HepG2 (cell line): Measurements from ENCODE around the gene PMVK. TPM values are rescaled to one million over a fixed set of nuclear protein-coding genes. Genes with fewer than 3 reads are reported as not detected.

ENCODE experiments used
- ATAC-seq: fragments of 200-7000 bp; cut with Tn5 transposase; 3 replicates; pipeline ENCODE4 v1.9.1; 2020; ENCODE audit warnings: mild to moderate bottlenecking, moderate library complexity
- Bru-seq: library from RNA; stranded (reverse); fragments of 400-500 nt; gene quantifications from one replicate; lab custom pipeline; 2021; lab: Mats Ljungman, UMichigan
- BruChase-seq, 2 experiments: library from RNA; stranded (reverse); fragments of 400-500 nt; gene quantifications; one replicate each; lab custom pipeline; 2021; lab: Mats Ljungman, UMichigan
- BruUV-seq: library from RNA; stranded (reverse); fragments of 400-500 nt; replicated peaks from 2 replicates; lab custom pipeline; 2021; lab: Mats Ljungman, UMichigan
- CTCF ChIA-PET: fragments of 300-600 bp; formaldehyde crosslinking; extraction: SDS; loops from one replicate; lab custom pipeline; 2021; ENCODE audit warnings: low total read pairs, inconsistent platforms, low intra/inter-chr PET ratio; lab: Yijun Ruan, JAX
- POLR2A ChIA-PET: fragments of 350-600 bp; sonication (Branson Sonifier 250); formaldehyde crosslinking; loops from one replicate; lab custom pipeline; 2020; ENCODE audit warnings: antibody characterized with exemption, inconsistent platforms; lab: Yijun Ruan, JAX
- DNase-seq: peaks from one replicate; pipeline ENCODE4 v3.0.0-alpha.2; 2015; ENCODE audit warnings: low spot score
- FAIRE-seq: peaks from 3 replicates; lab custom pipeline; 2011; peaks lifted over from hg19 to GRCh38; lab: Jason Lieb, UNC
- H2AFZ ChIP-seq: one replicate; pipeline ENCODE4 v1.6.1; 2011; ENCODE audit warnings: low read length, inconsistent platforms
- H3K27ac ChIP-seq: fragments of 300-600 bp; 3 replicates; pipeline ENCODE4 v1.8.0; 2011; ENCODE audit warnings: mixed run types, mild to moderate bottlenecking, mixed read lengths, low read length, inconsistent platforms; ENCODE audit not compliant: insufficient read depth; ENCODE audit errors: extremely low read length
- H3K27me3 ChIP-seq, 2 experiments: fragments of 200-600 bp in 1 of 2; 2 replicates in 1 of 2; 3 replicates in 1 of 2; pipeline versions ENCODE4 v1.6.0 to v1.8.0; 2011; ENCODE audit warnings: low read length in 2 of 2, mild to moderate bottlenecking in 2 of 2, moderate library complexity in 2 of 2, inconsistent platforms in 1 of 2; ENCODE audit not compliant: insufficient read depth in 2 of 2, control insufficient read depth in 1 of 2
- H3K36me3 ChIP-seq, 2 experiments: fragments of 200-600 bp in 1 of 2; replicated peaks in 1 of 2; 2 replicates in 1 of 2; 3 replicates in 1 of 2; pipeline versions ENCODE4 v1.5.1 to v1.8.0; 2011; ENCODE audit warnings: low read length in 2 of 2, inconsistent platforms in 1 of 2; ENCODE audit not compliant: insufficient read depth in 2 of 2, control insufficient read depth in 1 of 2
- H3K4me1 ChIP-seq: 2 replicates; pipeline ENCODE4 v1.5.1; 2012; ENCODE audit warnings: low read length, inconsistent platforms; ENCODE audit not compliant: insufficient read depth
- H3K4me2 ChIP-seq: 2 replicates; pipeline ENCODE4 v1.6.0; 2011; ENCODE audit warnings: low read depth, low read length, inconsistent platforms
- H3K4me3 ChIP-seq, 3 experiments: fragments of 200-600 bp in 1 of 3; sonication (generic), shearing (Covaris generic) in 1 of 3; replicated peaks in 1 of 3; 2 replicates each; pipeline ENCODE4 v1.5.1; 2011 to 2016; ENCODE audit warnings: low read length in 3 of 3, inconsistent platforms in 2 of 3, low read depth in 2 of 3, mild to moderate bottlenecking in 2 of 3, control low read depth in 1 of 3, mixed read lengths in 1 of 3; ENCODE audit not compliant: insufficient read depth in 1 of 3
- H3K79me2 ChIP-seq: one replicate; pipeline ENCODE4 v1.6.1; 2011; ENCODE audit warnings: low read length, inconsistent platforms; ENCODE audit not compliant: insufficient read depth
- H3K9ac ChIP-seq: 2 replicates; pipeline ENCODE4 v1.6.0; 2011; ENCODE audit warnings: mild to moderate bottlenecking, low read depth, low read length, inconsistent platforms; ENCODE audit not compliant: insufficient read depth
- H3K9me3 ChIP-seq: 2 replicates; pipeline ENCODE4 v1.5.1; 2012; ENCODE audit warnings: mild to moderate bottlenecking, low read length
- H4K20me1 ChIP-seq: 2 replicates; pipeline ENCODE4 v1.6.0; 2011; ENCODE audit warnings: inconsistent platforms, mild to moderate bottlenecking, low read length, moderate library complexity; ENCODE audit not compliant: insufficient read depth
- KLF11 ChIP-seq: IDR thresholded peaks from 2 replicates; pipeline ENCODE4 v1.6.1; 2016; ENCODE audit warnings: missing compliant biosample characterization
- PAF1 ChIP-seq: IDR thresholded peaks from 2 replicates; pipeline ENCODE4 v1.6.1; 2016; ENCODE audit warnings: missing genetic modification reagents, missing compliant biosample characterization
- ZNF501 ChIP-seq: sonication (generic); formaldehyde crosslinking; IDR thresholded peaks from 2 replicates; pipeline ENCODE4 v1.5.1; 2020; ENCODE audit warnings: mild to moderate bottlenecking, moderate library complexity, missing genetic modification reagents
- WGBS: methylation state at CpG from one replicate; pipeline ENCODE4 v1.1.6; 2017; ENCODE audit warnings: low lambda C conversion rate; 5-methylcytosine and 5-hydroxymethylcytosine counted together
- in situ Hi-C: cut with HindIII; loops from 2 replicates; pipeline ENCODE4 v1.10.0; 2017; ENCODE audit warnings: low pct_unique_long_range_greater_than_20kb; ENCODE audit not compliant: extremely low pct_ligation_motif_present
- intact Hi-C: fragments of 100-400 bp; cut with micrococcal nuclease; formaldehyde crosslinking; loops from one replicate; pipeline ENCODE4 v1.10.0; 2022; ENCODE audit not compliant: unreplicated experiment
- long read RNA-seq, 2 experiments: library from RNA in 1 of 2; library from polyadenylated mRNA in 1 of 2; stranded (forward) in 1 of 2; unstranded in 1 of 2; transcript quantifications; one replicate each; pipeline ENCODE4 v2.0.0, GENCODE V29; 2019 to 2022
- polyA minus RNA-seq, 3 experiments: library from RNA; depleted of rRNA, polyadenylated mRNA; stranded (reverse); fragments of >200 nt; gene quantifications; 2 replicates each; pipeline ENCODE4 v1.2.3, GENCODE V29; 2011; ENCODE audit warnings: low replicate concordance in 1 of 3
- polyA plus RNA-seq, 8 experiments: library from polyadenylated mRNA; depleted of rRNA in 3 of 8; stranded (reverse) in 7 of 8; unstranded in 1 of 8; fragments of >200 nt; fragmentation: Illumina TruSeq in 4 of 8; extraction: Trizol in 4 of 8; gene quantifications; 2 replicates each; pipeline versions ENCODE4 v1.2.1 to v1.2.3, GENCODE V29; 2011 to 2016; ENCODE audit warnings: low read depth in 4 of 8, missing spikeins in 1 of 8, mixed read lengths in 1 of 8; ENCODE audit not compliant: insufficient read depth in 1 of 8
- total RNA-seq, 5 experiments: library from RNA; depleted of rRNA; stranded (reverse); fragments of >200 nt; fragmentation: Illumina TruSeq; extraction: Trizol; gene quantifications; 2 replicates each; pipeline ENCODE4 v1.2.3, GENCODE V29; 2016; ENCODE audit warnings: low read depth in 1 of 5
- TF ChIP-seq, protein P1 (sequence below): IDR thresholded peaks from 2 replicates; pipeline ENCODE4 v1.6.1; 2016; ENCODE audit warnings: missing biosample characterization, missing genetic modification reagents, low read depth
- TF ChIP-seq, protein P2 (sequence below): sonication (generic); formaldehyde crosslinking; IDR thresholded peaks from 2 replicates; pipeline ENCODE4 v1.4.0; 2020; ENCODE audit warnings: low read depth, missing genetic modification reagents
- TF ChIP-seq, protein P3 (sequence below): sonication (generic); formaldehyde crosslinking; IDR thresholded peaks from 2 replicates; pipeline ENCODE4 v1.5.0; 2020; ENCODE audit warnings: mild to moderate bottlenecking, missing genetic modification reagents
- TF ChIP-seq, protein P4 (sequence below): sonication (generic); formaldehyde crosslinking; conservative IDR thresholded peaks from 2 replicates; pipeline ENCODE4 v1.8.0; 2022; ENCODE audit warnings: mild to moderate bottlenecking, moderate library complexity, missing genetic modification reagents

The PMVK gene
- total RNA-seq (2016; rRNA removed; fragmentation: Illumina TruSeq; extraction: Trizol), result 3.9 and 7.5 TPM in 2 replicates
- total RNA-seq (2016; cell fraction: cytosol; rRNA removed; fragmentation: Illumina TruSeq; extraction: Trizol; ENCODE audit: low read depth), result 2.0 TPM in 2 replicates
- total RNA-seq (2016; cell fraction: insoluble cytoplasmic fraction; rRNA removed; fragmentation: Illumina TruSeq; extraction: Trizol), result 4.1 and 6.4 TPM in 2 replicates
- 4.3 and 4.8 TPM in 2 replicates for total RNA-seq (2016; cell fraction: membrane; rRNA removed; fragmentation: Illumina TruSeq; extraction: Trizol)
- total RNA-seq (2016; cell fraction: nucleus; rRNA removed; fragmentation: Illumina TruSeq; extraction: Trizol), result 3.2 and 3.7 TPM in 2 replicates
- 12.6 and 17.4 TPM in 2 replicates for polyA plus RNA-seq (2011; rRNA removed)
- polyA plus RNA-seq (2011; cell fraction: cytosol; rRNA removed), result 19.0 and 20.6 TPM in 2 replicates
- 3.9 and 6.7 TPM in 2 replicates for polyA plus RNA-seq (2011; cell fraction: nucleus; rRNA removed)
- polyA plus RNA-seq (2012), result 15.0 and 16.3 TPM in 2 replicates
- polyA plus RNA-seq (2016; cell fraction: cytosol; fragmentation: Illumina TruSeq; extraction: Trizol; ENCODE audit: low read depth), result 8.8 and 9.3 TPM in 2 replicates
- 20.0 and 21.9 TPM in 2 replicates for polyA plus RNA-seq (2016; cell fraction: insoluble cytoplasmic fraction; fragmentation: Illumina TruSeq; extraction: Trizol; ENCODE audit: low read depth)
- 12.0 and 14.8 TPM in 2 replicates for polyA plus RNA-seq (2016; cell fraction: membrane; fragmentation: Illumina TruSeq; extraction: Trizol; ENCODE audit: low read depth)
- 10.8 and 11.8 TPM in 2 replicates for polyA plus RNA-seq (2016; cell fraction: nucleus; fragmentation: Illumina TruSeq; extraction: Trizol; ENCODE audit: insufficient read depth, low read depth)
- 8.2 and 17.7 TPM in 2 replicates for polyA minus RNA-seq (2011; rRNA and poly(A)+ RNA removed; ENCODE audit: low replicate concordance)
- polyA minus RNA-seq (2011; cell fraction: cytosol; rRNA and poly(A)+ RNA removed), result 4.5 and 7.3 TPM in 2 replicates
- polyA minus RNA-seq (2011; cell fraction: nucleus; rRNA and poly(A)+ RNA removed), result 2.1 and 4.5 TPM in 2 replicates
- percentile 50 among the genes with signal in this experiment for Bru-seq, nascent RNA
- percentile 53 among the genes with signal in this experiment for BruChase-seq, experiment 1, labeled RNA remaining after a 6-hour chase
- percentile 46 among the genes with signal in this experiment for BruChase-seq, experiment 2, labeled RNA remaining after a 2-hour chase
- long read RNA-seq, experiment 1, transcript PMVK-201 (5 exons, 1,280 nt), result major isoform, 35 of 39 reads
- long read RNA-seq, experiment 1, partial matches to known transcripts, result 2 of 39 reads
- long read RNA-seq, experiment 1, other reads (novel, unspliced or antisense), result 2 of 39 reads
- long read RNA-seq, experiment 2, transcript PMVK-201 (5 exons, 1,280 nt), result major isoform, 46 of 56 reads
- long read RNA-seq, experiment 2, partial matches to known transcripts, result 9 of 56 reads
- long read RNA-seq, experiment 2, other reads (novel, unspliced or antisense), result 1 of 56 reads

- H3K4me3 ChIP-seq, result peak within 1 kb of the TSS; percentile 57 to 77 (median 69)
- peak within 1 kb of the TSS; percentile 95 for H3K9ac ChIP-seq
- no peaks in the 10 kb centered on the region for H4K20me1 ChIP-seq
- no peaks in the 10 kb centered on the region for H3K27me3 ChIP-seq
- H3K79me2 ChIP-seq, result no peaks in the 10 kb centered on the region
- DNase-seq (peak; percentile 88), FAIRE-seq (peak; percentile 94), ATAC-seq (peak; percentile 69)
- no peaks in the 10 kb centered on the region for H3K9me3 ChIP-seq
- ChIA-PET CTCF (interaction anchor here (1.3 kb wide), 1 partner anchor 30 kb away, joined by 6 read pairs; no protein-coding TSS in a partner anchor), POLR2A (interaction anchor here (1.0 to 2.6 kb wide), 20 partner anchors 9 to 1804 kb away, joined by 3 to 28 read pairs (median 5); partner anchors contain the start of genes EFNA4, MRPL24, PBXIP1 and PYGO2)
- peaks cover 74% of the 10 kb centered on the region for H3K4me1 ChIP-seq
- H3K4me2 ChIP-seq, result peak within 1 kb of the TSS; percentile 91
- in situ Hi-C loops, result no loop called here
- BruUV-seq, result no TSS peak
- peak within 1 kb of the TSS; percentile 99 for H3K27ac ChIP-seq
- H2AFZ ChIP-seq, result peak within 1 kb of the TSS; percentile 78
- intact Hi-C loops, result loop anchor here (2.0 kb wide), 1 partner anchor 30 kb away; no protein-coding TSS in a partner anchor
- H3K36me3 ChIP-seq, result no peaks in the 10 kb centered on the region
- WGBS, result 0% methylated on average over 18 of the region's 45 CpGs
- TF ChIP-seq ZNF501 (peak; percentile 96), PAF1 (CRISPR knock-in tag) (no peak), KLF11 (CRISPR knock-in tag) (peak; percentile 98)
- TF ChIP-seq, protein P1, sequence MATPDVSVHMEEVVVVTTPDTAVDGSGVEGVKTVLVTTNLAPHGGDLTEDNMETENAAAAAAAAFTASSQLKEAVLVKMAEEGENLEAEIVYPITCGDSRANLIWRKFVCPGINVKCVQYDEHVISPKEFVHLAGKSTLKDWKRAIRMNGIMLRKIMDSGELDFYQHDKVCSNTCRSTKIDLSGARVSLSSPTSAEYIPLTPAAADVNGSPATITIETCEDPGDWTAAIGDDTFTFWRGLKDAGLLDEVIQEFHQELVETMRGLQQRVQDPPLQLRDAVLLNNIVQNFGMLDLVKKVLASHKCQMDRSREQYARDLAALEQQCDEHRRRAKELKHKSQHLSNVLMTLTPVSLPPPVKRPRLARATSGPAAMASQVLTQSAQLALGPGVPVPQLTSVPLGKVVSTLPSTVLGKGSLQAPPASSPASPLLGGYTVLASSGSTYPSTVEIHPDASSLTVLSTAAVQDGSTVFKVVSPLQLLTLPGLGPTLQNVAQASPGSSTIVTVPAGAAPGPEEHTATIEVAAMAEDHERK (CRISPR knock-in tag), result 0 out of 2 replicates have a peak, but pooled peaks have one; percentile 11
- TF ChIP-seq, protein P2, sequence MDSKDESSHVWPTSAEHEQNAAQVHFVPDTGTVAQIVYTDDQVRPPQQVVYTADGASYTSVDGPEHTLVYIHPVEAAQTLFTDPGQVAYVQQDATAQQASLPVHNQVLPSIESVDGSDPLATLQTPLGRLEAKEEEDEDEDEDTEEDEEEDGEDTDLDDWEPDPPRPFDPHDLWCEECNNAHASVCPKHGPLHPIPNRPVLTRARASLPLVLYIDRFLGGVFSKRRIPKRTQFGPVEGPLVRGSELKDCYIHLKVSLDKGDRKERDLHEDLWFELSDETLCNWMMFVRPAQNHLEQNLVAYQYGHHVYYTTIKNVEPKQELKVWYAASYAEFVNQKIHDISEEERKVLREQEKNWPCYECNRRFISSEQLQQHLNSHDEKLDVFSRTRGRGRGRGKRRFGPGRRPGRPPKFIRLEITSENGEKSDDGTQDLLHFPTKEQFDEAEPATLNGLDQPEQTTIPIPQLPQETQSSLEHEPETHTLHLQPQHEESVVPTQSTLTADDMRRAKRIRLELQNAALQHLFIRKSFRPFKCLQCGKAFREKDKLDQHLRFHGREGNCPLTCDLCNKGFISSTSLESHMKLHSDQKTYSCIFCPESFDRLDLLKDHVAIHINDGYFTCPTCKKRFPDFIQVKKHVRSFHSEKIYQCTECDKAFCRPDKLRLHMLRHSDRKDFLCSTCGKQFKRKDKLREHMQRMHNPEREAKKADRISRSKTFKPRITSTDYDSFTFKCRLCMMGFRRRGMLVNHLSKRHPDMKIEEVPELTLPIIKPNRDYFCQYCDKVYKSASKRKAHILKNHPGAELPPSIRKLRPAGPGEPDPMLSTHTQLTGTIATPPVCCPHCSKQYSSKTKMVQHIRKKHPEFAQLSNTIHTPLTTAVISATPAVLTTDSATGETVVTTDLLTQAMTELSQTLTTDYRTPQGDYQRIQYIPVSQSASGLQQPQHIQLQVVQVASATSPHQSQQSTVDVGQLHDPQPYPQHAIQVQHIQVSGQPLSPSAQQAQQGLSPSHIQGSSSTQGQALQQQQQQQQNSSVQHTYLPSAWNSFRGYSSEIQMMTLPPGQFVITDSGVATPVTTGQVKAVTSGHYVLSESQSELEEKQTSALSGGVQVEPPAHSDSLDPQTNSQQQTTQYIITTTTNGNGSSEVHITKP, result peak; percentile 98
- TF ChIP-seq, protein P3, sequence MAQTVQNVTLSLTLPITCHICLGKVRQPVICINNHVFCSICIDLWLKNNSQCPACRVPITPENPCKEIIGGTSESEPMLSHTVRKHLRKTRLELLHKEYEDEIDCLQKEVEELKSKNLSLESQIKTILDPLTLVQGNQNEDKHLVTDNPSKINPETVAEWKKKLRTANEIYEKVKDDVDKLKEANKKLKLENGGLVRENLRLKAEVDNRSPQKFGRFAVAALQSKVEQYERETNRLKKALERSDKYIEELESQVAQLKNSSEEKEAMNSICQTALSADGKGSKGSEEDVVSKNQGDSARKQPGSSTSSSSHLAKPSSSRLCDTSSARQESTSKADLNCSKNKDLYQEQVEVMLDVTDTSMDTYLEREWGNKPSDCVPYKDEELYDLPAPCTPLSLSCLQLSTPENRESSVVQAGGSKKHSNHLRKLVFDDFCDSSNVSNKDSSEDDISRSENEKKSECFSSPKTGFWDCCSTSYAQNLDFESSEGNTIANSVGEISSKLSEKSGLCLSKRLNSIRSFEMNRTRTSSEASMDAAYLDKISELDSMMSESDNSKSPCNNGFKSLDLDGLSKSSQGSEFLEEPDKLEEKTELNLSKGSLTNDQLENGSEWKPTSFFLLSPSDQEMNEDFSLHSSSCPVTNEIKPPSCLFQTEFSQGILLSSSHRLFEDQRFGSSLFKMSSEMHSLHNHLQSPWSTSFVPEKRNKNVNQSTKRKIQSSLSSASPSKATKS, result peak; percentile 99
- TF ChIP-seq, protein P4, sequence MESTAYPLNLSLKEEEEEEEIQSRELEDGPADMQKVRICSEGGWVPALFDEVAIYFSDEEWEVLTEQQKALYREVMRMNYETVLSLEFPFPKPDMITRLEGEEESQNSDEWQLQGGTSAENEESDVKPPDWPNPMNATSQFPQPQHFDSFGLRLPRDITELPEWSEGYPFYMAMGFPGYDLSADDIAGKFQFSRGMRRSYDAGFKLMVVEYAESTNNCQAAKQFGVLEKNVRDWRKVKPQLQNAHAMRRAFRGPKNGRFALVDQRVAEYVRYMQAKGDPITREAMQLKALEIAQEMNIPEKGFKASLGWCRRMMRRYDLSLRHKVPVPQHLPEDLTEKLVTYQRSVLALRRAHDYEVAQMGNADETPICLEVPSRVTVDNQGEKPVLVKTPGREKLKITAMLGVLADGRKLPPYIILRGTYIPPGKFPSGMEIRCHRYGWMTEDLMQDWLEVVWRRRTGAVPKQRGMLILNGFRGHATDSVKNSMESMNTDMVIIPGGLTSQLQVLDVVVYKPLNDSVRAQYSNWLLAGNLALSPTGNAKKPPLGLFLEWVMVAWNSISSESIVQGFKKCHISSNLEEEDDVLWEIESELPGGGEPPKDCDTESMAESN (CRISPR knock-in tag), result peak; percentile 95
These were observed at the start of gene PMVK for GRCh38 chr1:154936555-154937084. PMVK (minus strand) TSS chr1:154936719; CDS start chr1:154936685, 34 bp downstream.
